Measurements from ENCODE around the gene CHDH.

CHDH gene

DNA sequence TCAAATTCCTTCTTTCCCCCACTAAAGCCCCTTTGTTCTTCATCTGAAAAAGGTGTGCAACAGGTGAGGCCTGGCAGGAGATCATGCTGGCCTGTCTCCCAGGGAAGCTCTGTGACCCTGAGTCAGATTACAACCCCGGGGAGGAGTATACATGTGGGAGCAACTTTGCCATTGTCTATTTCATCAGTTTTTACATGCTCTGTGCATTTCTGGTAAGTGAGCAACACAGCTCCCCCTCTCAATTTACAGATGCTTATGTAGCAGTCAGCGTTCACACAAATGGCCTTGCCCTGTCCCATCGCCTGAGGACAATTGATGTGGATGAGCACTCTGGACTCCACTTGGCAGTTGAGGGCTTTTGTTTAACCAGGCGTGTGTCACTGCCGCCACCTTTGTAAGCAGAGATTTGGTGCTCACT lies 70.4 kb downstream of the CHDH start:
- no peak for TF ChIP-seq EZH2phosphoT487 (conservative IDR thresholded peaks at IDR 0.05; ENCODE audit: low read length)
- TF ChIP-seq, protein P1, sequence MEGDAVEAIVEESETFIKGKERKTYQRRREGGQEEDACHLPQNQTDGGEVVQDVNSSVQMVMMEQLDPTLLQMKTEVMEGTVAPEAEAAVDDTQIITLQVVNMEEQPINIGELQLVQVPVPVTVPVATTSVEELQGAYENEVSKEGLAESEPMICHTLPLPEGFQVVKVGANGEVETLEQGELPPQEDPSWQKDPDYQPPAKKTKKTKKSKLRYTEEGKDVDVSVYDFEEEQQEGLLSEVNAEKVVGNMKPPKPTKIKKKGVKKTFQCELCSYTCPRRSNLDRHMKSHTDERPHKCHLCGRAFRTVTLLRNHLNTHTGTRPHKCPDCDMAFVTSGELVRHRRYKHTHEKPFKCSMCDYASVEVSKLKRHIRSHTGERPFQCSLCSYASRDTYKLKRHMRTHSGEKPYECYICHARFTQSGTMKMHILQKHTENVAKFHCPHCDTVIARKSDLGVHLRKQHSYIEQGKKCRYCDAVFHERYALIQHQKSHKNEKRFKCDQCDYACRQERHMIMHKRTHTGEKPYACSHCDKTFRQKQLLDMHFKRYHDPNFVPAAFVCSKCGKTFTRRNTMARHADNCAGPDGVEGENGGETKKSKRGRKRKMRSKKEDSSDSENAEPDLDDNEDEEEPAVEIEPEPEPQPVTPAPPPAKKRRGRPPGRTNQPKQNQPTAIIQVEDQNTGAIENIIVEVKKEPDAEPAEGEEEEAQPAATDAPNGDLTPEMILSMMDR (IDR thresholded peaks at IDR 0.05; ENCODE audit: insufficient read depth, low read length, poor library complexity, severe bottlenecking) = no peak
- Histone ChIP-seq H4K20me1 (ENCODE audit: low read depth, low read length) (no peaks in the 10 kb centered on the region), H3K27me3 (ENCODE audit: low read length) (no peaks in the 10 kb centered on the region), H3K4me2 (ENCODE audit: low read depth, low read length, poor library complexity, severe bottlenecking) (no peak overlapping the region), H3F3A (ENCODE audit: insufficient read depth) (no peaks in the 10 kb centered on the region), H3K9me2 (replicated peaks; ENCODE audit: insufficient read depth, low read length) (no peaks in the 10 kb centered on the region), H3K4me3 (ENCODE audit: insufficient read depth, low read length, poor library complexity, severe bottlenecking) (no peak overlapping the region), H3K36me3 (ENCODE audit: low read length) (no peaks in the 10 kb centered on the region), H2AFZ (ENCODE audit: low read depth, low read length, severe bottlenecking) (no peak overlapping the region), H3K9me3 (ENCODE audit: insufficient read depth, low read length) (no peaks in the 10 kb centered on the region), H3K79me2 (ENCODE audit: insufficient read depth, low read length) (no peaks in the 10 kb centered on the region), H3K27ac (ENCODE audit: low read depth, low read length) (no peak overlapping the region), H3K9ac (ENCODE audit: low read length) (no peak overlapping the region)

DNA sequence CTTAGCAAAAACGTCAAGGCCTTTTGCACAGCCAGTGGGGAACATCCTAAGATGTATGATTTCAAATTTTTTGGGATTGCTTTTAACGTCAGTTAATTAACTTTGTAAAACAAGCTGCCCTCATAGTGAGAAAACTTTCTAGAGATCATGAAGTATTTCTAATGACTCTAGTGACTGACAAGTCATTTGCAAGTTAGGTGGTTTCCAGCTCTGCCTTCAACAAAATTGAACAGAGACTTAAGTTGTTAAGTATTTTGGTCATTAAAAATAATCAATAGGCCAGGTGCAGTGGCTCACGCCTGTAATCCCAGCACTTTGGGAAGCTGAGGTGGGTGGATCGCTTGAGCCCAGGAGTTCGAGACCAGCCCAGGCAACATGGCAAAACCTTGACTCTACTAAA lies 71.2 kb downstream of the CHDH start:
- H3K27me3 ChIP-seq (ENCODE audit: low read length) = no peaks in the 10 kb centered on the region
- no peak overlapping the region for H3K4me2 ChIP-seq (ENCODE audit: low read depth, low read length, poor library complexity, severe bottlenecking)
- H3K36me3 ChIP-seq (ENCODE audit: low read length) = no peaks in the 10 kb centered on the region
- no peak overlapping the region for H3K4me3 ChIP-seq (ENCODE audit: insufficient read depth, low read length, poor library complexity, severe bottlenecking)
- no peak overlapping the region for H2AFZ ChIP-seq (ENCODE audit: low read depth, low read length, severe bottlenecking)
- no peak overlapping the region for H3K27ac ChIP-seq (ENCODE audit: low read depth, low read length)
- H3K79me2 ChIP-seq (ENCODE audit: insufficient read depth, low read length) = no peaks in the 10 kb centered on the region
- no peak overlapping the region for H3K9ac ChIP-seq (ENCODE audit: low read length)
- H4K20me1 ChIP-seq (ENCODE audit: low read depth, low read length) = no peaks in the 10 kb centered on the region
- no peaks in the 10 kb centered on the region for H3K9me3 ChIP-seq (ENCODE audit: insufficient read depth, low read length)
- TF ChIP-seq, protein P1 (IDR thresholded peaks at IDR 0.05; ENCODE audit: insufficient read depth, low read length, poor library complexity, severe bottlenecking) = no peak
- TF ChIP-seq EZH2phosphoT487 (conservative IDR thresholded peaks at IDR 0.05; ENCODE audit: low read length) = no peak
- no peaks in the 10 kb centered on the region for H3F3A ChIP-seq (ENCODE audit: insufficient read depth)
- H3K9me2 ChIP-seq (replicated peaks; ENCODE audit: insufficient read depth, low read length) = no peaks in the 10 kb centered on the region

DNA sequence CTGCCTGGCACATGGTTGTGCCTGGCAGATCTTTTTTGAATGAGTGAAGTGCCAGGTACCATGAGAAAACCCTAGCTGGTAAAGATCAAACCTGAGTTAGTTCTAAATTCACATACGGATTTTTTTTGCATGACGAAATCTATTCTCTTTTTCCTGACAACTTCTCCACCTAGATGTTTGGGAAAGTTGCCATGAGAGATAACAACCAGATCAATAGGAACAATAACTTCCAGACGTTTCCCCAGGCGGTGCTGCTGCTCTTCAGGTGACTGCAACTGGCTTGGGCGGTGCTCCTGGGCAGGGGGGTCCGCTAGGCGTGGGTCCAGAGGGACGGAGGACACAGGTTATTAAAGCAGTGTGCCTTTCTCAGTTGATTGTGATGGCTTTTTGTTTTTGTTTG lies 71.8 kb downstream of the CHDH start:
- H3F3A ChIP-seq (ENCODE audit: insufficient read depth) = no peaks in the 10 kb centered on the region
- no peaks in the 10 kb centered on the region for H3K79me2 ChIP-seq (ENCODE audit: insufficient read depth, low read length)
- no peak overlapping the region for H3K9ac ChIP-seq (ENCODE audit: low read length)
- no peaks in the 10 kb centered on the region for H3K9me3 ChIP-seq (ENCODE audit: insufficient read depth, low read length)
- no peaks in the 10 kb centered on the region for H3K9me2 ChIP-seq (replicated peaks; ENCODE audit: insufficient read depth, low read length)
- H3K27me3 ChIP-seq (ENCODE audit: low read length) = no peaks in the 10 kb centered on the region
- TF ChIP-seq EZH2phosphoT487 (conservative IDR thresholded peaks at IDR 0.05; ENCODE audit: low read length) = no peak
- TF ChIP-seq, protein P1 (IDR thresholded peaks at IDR 0.05; ENCODE audit: insufficient read depth, low read length, poor library complexity, severe bottlenecking) = no peak
- no peaks in the 10 kb centered on the region for H3K36me3 ChIP-seq (ENCODE audit: low read length)
- H3K4me2 ChIP-seq (ENCODE audit: low read depth, low read length, poor library complexity, severe bottlenecking) = no peak overlapping the region
- no peaks in the 10 kb centered on the region for H4K20me1 ChIP-seq (ENCODE audit: low read depth, low read length)
- no peak overlapping the region for H3K4me3 ChIP-seq (ENCODE audit: insufficient read depth, low read length, poor library complexity, severe bottlenecking)
- no peak overlapping the region for H2AFZ ChIP-seq (ENCODE audit: low read depth, low read length, severe bottlenecking)
- H3K27ac ChIP-seq (ENCODE audit: low read depth, low read length) = no peak overlapping the region
